Right cardiac atrium (tissue), 5 donors: ENCODE measurements around the gene PCDHB7. TPM values are rescaled to one million over a fixed set of nuclear protein-coding genes. Genes with fewer than 3 reads are reported as not detected.
"Not testable (repeated sequence)": the region's sequence is repeated elsewhere in the genome, so short reads cannot be mapped to it uniquely, and the experiment has no call there.

Experiments used
- ATAC-seq, 2 donors: fragments of 200-7000 bp; cut with Tn5 transposase; one replicate each; pipeline versions ENCODE4 v1.8.0 to v1.9.1; 2020; ENCODE audit warnings: moderate library complexity in 2 of 2, mild to moderate bottlenecking in 1 of 2
- DNase-seq, 3 donors: peaks; one replicate each; pipeline ENCODE4 v3.0.0-alpha.2; 2020
- H3K27ac ChIP-seq: one replicate; pipeline ENCODE4 v1.5.1; 2013; ENCODE audit warnings: mild to moderate bottlenecking, low read length, control low read depth, moderate library complexity
- H3K27me3 ChIP-seq: one replicate; pipeline ENCODE4 v1.6.1; 2013; ENCODE audit not compliant: control insufficient read depth, insufficient read depth
- H3K4me1 ChIP-seq: one replicate; pipeline ENCODE4 v1.6.1; 2013; ENCODE audit warnings: low read length; ENCODE audit not compliant: control insufficient read depth, insufficient read depth
- H3K4me3 ChIP-seq: one replicate; pipeline ENCODE4 v1.5.1; 2013; ENCODE audit warnings: low read length, control low read depth
- H3K9me3 ChIP-seq: one replicate; pipeline ENCODE4 v1.6.1; 2013; ENCODE audit warnings: low read length; ENCODE audit not compliant: control insufficient read depth
- WGBS: extraction: QIAGEN DNeasy Blood & Tissue Kit; methylation state at CpG from one replicate; pipeline ENCODE4 v1.1.7; 2013; 5-methylcytosine and 5-hydroxymethylcytosine counted together
- intact Hi-C, 4 donors: fragments of 100-400 bp; cut with DNase I; formaldehyde crosslinking; loops; one replicate each; pipeline versions ENCODE4 v1.11.0 to v1.14.0; 2022 to 2023
- polyA plus RNA-seq: library from polyadenylated mRNA; stranded (reverse); fragments of 200-250 nt; gene quantifications from one replicate; pipeline ENCODE4 v1.2.3, GENCODE V29; 2013
- total RNA-seq, 4 donors: library from RNA; stranded (reverse); fragmentation: NEBNext Ultra II Directional; extraction: Animal tissue kit (Norgen Biotek cat#: 25700); gene quantifications; one replicate each; pipeline ENCODE4 v1.2.1, GENCODE V29; 2021
- donor health status: healthy with polysubstance abuse.
- donor health status: DM: no; HTN: yes; CAD: no.
- donor health status: DM: no; HTN: no; CAD: no.
- donor health status: DM: no; HTN: yes; CAD: no; lungs with severe emphysema.
- donor health status: DM: yes; HTN: yes; CAD: no.

Gene PCDHB7
- total and polyA plus RNA-seq, 5 donors = 0.57 to 1.7 (median 1.6) TPM

DNA sequence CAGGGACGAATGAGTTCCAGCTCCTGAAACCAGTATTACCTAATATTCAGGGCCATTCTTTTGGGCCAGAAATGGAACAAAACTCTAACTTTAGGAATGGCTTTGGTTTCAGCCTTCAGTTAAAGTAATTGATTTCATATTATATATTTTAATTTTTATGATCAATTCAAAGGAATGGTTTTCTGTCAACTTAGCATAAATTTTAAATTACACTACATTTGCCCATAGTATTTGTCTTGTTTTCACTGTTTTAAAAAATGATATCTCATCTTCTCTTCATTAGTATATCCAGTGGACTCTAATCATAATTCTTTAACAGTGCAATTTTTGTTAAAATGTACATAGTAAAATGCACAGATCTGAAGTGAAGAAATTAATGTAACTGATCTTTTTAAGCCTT is 7.9 kb downstream of the PCDHB7 start:
- DNase-seq (no peak), ATAC-seq (no peak)
- 40% methylated on average over 1 of the region's 1 CpG for whole genome bisulfite sequencing
- H3K27ac ChIP-seq = no peak overlapping the region
- H3K27me3 ChIP-seq = no peaks in the 10 kb centered on the region
- peaks cover 11% of the 10 kb centered on the region for H3K9me3 ChIP-seq
- H3K4me1 ChIP-seq = no peaks in the 10 kb centered on the region
- no peak overlapping the region for H3K4me3 ChIP-seq
- intact Hi-C loops = no loop called here

DNA sequence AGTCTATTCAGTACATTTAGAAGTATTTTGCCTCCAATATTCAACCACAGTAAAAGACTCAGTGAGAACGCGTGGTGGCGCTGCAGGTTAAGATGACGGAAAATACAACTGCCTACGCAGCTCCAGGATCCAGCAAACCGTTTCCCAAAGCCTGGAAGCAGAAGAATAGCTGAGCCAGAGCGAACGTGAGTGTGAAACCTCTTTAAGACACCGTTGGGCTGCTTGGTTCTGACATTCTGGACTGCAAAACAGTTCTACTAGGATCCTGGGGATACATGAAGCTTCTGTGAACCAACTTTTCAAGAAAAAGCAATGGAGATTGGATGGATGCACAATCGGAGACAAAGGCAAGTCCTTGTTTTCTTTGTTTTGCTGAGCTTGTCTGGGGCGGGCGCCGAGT is 9.8 kb downstream of the PCDHB7 start, which contains the start of gene PCDHB16:
Gene PCDHB16, plus strand, starts transcription at position 140 of the 400 bp plus-strand sequence. Its CDS starts 173 bp downstream, at position 313.
- peaks cover 15% of the 10 kb centered on the region for H3K9me3 ChIP-seq
- 12% methylated on average over 13 of the region's 13 CpGs for WGBS
- intact Hi-C loops = no loop called here
- H3K27me3 ChIP-seq = no peaks in the 10 kb centered on the region
- H3K4me1 ChIP-seq = no peaks in the 10 kb centered on the region
- DNase-seq (peak in 2 of 3 donors; percentile 60 to 66), ATAC-seq (no peak)
- peak within 1 kb of the TSS; percentile 43 for H3K4me3 ChIP-seq
- H3K27ac ChIP-seq = no peak within 1 kb of the TSS

DNA sequence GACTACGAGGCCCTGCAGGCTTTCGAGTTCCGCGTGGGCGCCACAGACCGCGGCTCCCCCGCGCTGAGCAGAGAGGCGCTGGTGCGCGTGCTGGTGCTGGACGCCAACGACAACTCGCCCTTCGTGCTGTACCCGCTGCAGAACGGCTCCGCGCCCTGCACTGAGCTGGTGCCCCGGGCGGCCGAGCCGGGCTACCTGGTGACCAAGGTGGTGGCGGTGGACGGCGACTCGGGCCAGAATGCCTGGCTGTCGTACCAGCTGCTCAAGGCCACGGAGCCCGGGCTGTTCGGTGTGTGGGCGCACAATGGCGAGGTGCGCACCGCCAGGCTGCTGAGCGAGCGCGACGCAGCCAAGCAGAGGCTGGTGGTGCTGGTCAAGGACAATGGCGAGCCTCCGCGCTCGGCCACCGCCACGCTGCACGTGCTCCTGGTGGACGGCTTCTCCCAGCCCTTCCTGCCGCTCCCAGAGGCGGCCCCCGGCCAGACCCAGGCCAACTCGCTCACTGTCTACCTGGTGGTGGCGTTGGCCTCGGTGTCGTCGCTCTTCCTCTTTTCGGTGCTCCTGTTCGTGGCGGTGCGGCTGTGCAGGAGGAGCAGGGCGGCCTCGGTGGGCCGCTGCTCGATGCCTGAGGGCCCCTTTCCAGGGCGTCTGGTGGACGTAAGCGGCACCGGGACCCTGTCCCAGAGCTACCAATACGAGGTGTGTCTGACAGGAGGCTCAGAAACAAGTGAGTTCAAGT is 11.8 kb downstream of the PCDHB7 start:
- H3K27ac ChIP-seq, ATAC-seq, H3K4me1 ChIP-seq, DNase-seq, H3K4me3 ChIP-seq, H3K27me3 ChIP-seq, intact Hi-C loops: not testable (repeated sequence)
- WGBS = 34% methylated on average over 43 of the region's 69 CpGs
- peaks cover 17% of the 10 kb centered on the region for H3K9me3 ChIP-seq

DNA sequence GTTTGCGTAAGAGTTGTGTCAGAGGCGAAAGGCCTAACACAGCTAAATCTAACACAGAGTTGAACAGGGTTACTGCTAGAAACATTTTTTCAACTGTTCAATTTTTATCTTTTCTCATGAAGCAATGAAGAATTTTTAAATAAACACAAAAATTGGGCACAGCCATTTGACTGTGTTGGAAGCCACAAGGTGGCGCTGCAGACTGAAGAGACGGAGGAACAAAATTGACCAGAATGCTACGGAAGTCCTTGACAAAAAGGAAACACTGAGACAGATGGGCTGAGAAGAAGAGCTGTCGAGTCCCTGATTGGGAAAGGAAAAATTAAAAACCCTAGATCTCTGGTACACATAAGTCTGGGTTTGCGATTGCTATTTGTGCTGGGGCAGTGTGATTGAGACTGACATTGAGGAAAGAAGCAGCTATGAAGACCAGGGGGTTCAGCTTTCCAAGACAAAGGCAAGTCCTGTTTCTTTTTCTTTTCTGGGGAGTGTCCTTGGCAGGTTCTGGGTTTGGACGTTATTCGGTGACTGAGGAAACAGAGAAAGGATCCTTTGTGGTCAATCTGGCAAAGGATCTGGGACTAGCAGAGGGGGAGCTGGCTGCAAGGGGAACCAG is 14.6 kb downstream of the PCDHB7 start, which contains the start of gene PCDHB9:
Gene PCDHB9, plus strand, starts transcription at position 265 of the 616 bp plus-strand sequence. Its CDS starts 158 bp downstream, at position 423.
- intact Hi-C loops = no loop called here
- no peak for DNase-seq
- Histone ChIP-seq H3K27me3 (no peaks in the 10 kb centered on the region), H3K4me3 (peak within 1 kb of the TSS; percentile 6), H3K4me1 (no peaks in the 10 kb centered on the region), H3K27ac (no peak within 1 kb of the TSS), H3K9me3 (peaks cover 17% of the 10 kb centered on the region)
- 16% methylated on average over 9 of the region's 9 CpGs for WGBS
- ATAC-seq = no peak

DNA sequence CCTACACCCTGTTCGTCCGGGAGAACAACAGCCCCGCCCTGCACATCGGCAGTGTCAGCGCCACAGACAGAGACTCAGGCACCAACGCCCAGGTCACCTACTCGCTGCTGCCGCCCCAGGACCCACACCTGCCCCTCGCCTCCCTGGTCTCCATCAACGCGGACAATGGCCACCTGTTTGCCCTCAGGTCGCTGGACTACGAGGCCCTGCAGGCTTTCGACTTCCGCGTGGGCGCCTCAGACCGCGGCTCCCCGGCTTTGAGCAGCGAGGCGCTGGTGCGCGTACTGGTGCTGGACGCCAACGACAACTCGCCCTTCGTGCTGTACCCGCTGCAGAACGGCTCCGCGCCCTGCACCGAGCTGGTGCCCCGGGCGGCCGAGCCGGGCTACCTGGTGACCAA is 16.2 kb downstream of the PCDHB7 start:
- H3K27me3 ChIP-seq, H3K4me3 ChIP-seq, intact Hi-C loops, H3K4me1 ChIP-seq, ATAC-seq, DNase-seq, H3K27ac ChIP-seq: not testable (repeated sequence)
- peaks cover 10% of the 10 kb centered on the region for H3K9me3 ChIP-seq
- WGBS = 25% methylated on average over 32 of the region's 37 CpGs

DNA sequence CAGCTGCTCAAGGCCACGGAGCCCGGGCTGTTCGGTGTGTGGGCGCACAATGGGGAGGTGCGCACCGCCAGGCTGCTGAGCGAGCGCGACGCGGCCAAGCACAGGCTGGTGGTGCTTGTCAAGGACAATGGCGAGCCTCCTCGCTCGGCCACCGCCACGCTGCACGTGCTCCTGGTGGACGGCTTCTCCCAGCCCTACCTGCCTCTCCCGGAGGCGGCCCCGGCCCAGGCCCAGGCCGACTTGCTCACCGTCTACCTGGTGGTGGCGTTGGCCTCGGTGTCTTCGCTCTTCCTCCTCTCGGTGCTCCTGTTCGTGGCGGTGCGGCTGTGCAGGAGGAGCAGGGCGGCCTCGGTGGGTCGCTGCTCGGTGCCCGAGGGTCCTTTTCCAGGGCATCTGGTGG is 16.7 kb downstream of the PCDHB7 start:
- intact Hi-C loops, ATAC-seq, H3K27me3 ChIP-seq, H3K27ac ChIP-seq, DNase-seq, H3K4me3 ChIP-seq, H3K4me1 ChIP-seq: not testable (repeated sequence)
- peaks cover 10% of the 10 kb centered on the region for H3K9me3 ChIP-seq
- WGBS = 28% methylated on average over 30 of the region's 35 CpGs

DNA sequence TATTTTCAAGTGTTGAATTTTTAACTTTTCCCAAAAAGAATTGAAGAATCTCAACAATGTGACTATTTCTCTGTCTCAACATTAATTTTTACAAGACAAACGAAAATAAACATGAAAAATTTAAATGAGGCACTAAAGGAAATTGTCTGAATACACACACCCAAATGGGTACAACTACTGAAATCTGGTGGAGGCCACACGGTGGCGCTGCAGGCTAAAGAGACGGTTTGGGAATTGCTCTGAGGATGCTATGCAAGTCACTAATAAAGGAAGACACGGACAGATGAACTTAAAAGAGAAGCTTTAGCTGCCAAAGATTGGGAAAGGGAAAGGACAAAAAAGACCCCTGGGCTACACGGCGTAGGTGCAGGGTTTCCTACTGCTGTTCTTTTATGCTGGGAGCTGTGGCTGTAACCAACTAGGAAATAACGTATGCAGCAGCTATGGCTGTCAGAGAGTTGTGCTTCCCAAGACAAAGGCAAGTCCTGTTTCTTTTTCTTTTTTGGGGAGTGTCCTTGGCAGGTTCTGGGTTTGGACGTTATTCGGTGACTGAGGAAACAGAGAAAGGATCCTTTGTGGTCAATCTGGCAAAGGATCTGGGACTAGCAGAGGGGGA is 19.8 kb downstream of the PCDHB7 start, which contains the start of gene PCDHB10:
Gene PCDHB10, plus strand, starts transcription at position 244 of the 616 bp plus-strand sequence. Its CDS starts 200 bp downstream, at position 444.
- Histone ChIP-seq H3K27ac (no peak within 1 kb of the TSS), H3K9me3 (peaks cover 5% of the 10 kb centered on the region), H3K27me3 (no peaks in the 10 kb centered on the region), H3K4me3 (no peak within 1 kb of the TSS), H3K4me1 (no peaks in the 10 kb centered on the region)
- WGBS = 5% methylated on average over 10 of the region's 10 CpGs
- intact Hi-C loops = no loop called here
- no peak for DNase-seq
- ATAC-seq = no peak

DNA sequence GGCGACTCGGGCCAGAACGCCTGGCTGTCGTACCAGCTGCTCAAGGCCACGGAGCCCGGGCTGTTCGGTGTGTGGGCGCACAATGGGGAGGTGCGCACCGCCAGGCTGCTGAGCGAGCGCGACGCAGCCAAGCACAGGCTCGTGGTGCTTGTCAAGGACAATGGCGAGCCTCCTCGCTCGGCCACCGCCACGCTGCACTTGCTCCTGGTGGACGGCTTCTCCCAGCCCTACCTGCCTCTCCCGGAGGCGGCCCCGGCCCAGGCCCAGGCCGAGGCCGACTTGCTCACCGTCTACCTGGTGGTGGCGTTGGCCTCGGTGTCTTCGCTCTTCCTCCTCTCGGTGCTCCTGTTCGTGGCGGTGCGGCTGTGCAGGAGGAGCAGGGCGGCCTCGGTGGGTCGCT is 21.9 kb downstream of the PCDHB7 start:
- H3K27me3 ChIP-seq, H3K4me1 ChIP-seq, H3K9me3 ChIP-seq, H3K4me3 ChIP-seq, ATAC-seq, H3K27ac ChIP-seq, DNase-seq, intact Hi-C loops: not testable (repeated sequence)
- WGBS = 24% methylated on average over 25 of the region's 37 CpGs

DNA sequence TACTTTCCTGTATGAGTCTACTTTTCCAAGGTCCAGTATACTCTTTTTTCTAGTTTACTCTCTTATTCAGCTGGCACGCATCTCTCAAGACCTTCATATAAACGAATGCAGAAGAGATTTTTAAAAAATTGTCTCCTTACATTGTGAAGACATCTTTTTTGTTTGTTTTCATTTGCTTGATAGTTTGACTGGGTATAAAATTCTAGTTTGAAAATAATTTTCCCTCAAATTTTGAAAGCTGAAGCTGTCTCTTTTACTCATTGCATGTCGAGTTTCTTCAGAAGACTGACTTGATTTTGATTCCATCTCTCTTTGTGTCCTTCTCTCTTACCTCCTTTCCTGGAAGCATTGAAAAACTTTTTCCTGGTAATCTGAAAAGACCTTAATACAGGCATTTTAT is 23.9 kb downstream of the PCDHB7 start:
- DNase-seq (no peak), ATAC-seq (no peak)
- Histone ChIP-seq H3K4me3 (peak overlapping the region; percentile 20), H3K27me3 (no peaks in the 10 kb centered on the region), H3K27ac (no peak overlapping the region), H3K4me1 (no peaks in the 10 kb centered on the region), H3K9me3 (peaks cover 3% of the 10 kb centered on the region)
- 27% methylated on average over 3 of the region's 3 CpGs for WGBS
- intact Hi-C loops = no loop called here

DNA sequence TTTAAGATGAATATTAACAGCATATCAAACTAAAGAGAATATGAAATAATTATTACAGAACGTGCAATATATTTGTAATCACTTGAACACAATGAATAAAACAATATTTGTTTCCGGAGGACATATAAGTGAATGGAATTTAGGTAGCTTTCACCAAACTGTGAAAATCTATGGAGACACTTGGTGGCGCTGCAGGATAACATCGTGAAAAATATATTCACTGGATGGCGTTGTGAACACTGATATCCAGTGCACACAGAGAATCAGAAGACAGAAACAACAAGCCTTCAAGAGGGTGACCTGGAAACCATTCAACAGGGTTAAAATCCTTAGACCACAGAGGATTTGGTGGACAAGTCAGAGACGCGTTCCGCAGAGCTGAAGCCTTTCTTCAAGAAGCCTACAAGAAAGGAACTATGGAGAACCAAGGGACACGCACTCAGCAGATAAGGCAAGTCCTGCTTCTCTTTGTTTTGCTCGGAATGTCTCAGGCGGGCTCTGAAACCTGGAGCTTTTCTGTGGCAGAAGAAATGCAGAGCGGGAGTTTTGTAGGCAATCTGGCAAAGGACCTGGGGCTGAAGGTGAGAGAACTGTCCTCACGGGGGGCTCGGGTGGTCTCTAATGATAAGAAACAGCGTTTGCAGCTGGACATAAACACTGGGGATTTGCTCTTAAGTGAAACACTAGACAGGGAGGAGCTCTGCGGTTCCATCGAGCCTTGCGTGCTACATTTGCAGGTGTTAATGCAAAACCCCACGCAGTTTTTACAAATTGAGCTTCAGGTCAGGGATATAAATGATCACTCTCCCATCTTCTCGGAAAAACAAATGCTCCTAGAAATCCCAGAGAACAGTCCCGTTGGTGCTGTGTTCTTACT is 27.2 kb downstream of the PCDHB7 start, which contains the start of gene PCDHB11:
Gene PCDHB11, plus strand, starts transcription at position 269 of the 877 bp plus-strand sequence. Its CDS starts 148 bp downstream, at position 417.
- Histone ChIP-seq H3K9me3 (no peaks in the 10 kb centered on the region), H3K27ac (no peak within 1 kb of the TSS), H3K4me3 (no peak within 1 kb of the TSS), H3K4me1 (no peaks in the 10 kb centered on the region), H3K27me3 (no peaks in the 10 kb centered on the region)
- DNase-seq (no peak), ATAC-seq (no peak)
- WGBS = 34% methylated on average over 21 of the region's 21 CpGs
- intact Hi-C loops = loop anchor here in 2 of 4 donors (10.0 kb wide), 1 partner anchor 365 kb away; no protein-coding TSS in a partner anchor
